ENCODE results near the gene TMEM9B. TPM values are rescaled to one million over a fixed set of nuclear protein-coding genes. Genes with fewer than 3 reads are reported as not detected.
A peak's percentile ranks its signal among the peaks of the same experiment; 100 is the strongest.

TMEM9B gene
- total and polyA plus RNA-seq, 4 experiments from 2014 or later: 36.8 to 164 (median 68.2) TPM

GRCh38 chr11:9004183-9004926 is 40.1 kb upstream of the TMEM9B start:
- Mint-ChIP-seq H3K4me3 (peak overlapping the region; percentile 52 to 81 (median 75)), H3K27ac (peak overlapping the region in 6 of 7 donors; percentile 4 to 77 (median 34)), H3K4me1 (peaks cover 12 to 28% (median 18%) of the 10 kb centered on the region in 4 donors), H3K9me3 (peaks cover 0 to 2% (median 0%) of the 10 kb centered on the region in 8 donors), H3K27me3 (peaks cover 6 to 18% of the 10 kb centered on the region in 2 donors), H3K36me3 (no peaks in the 10 kb centered on the region)
- H3K27me3 ChIP-seq (ENCODE audit: insufficient read depth, low read length): peaks cover 19% of the 10 kb centered on the region
- peak overlapping the region in 1 of 2 donors; percentile 41 for H3K4me3 ChIP-seq (ENCODE audit: low read length in 2 of 2)
- intact Hi-C loops (cut with micrococcal nuclease): loop anchor here (1.0 to 5.0 kb wide), 3 partner anchors 40 to 308 kb away; partner anchors contain the start of genes AKIP1, TMEM41B and TMEM9B
- ChIA-PET POLR2A (ENCODE audit: partially characterized antibody) (interaction anchor here (0.7 to 2.9 kb wide), 3 partner anchors 40 to 457 kb away, joined by 3 to 14 read pairs (median 3); partner anchors contain the start of genes TMEM9B and ZNF143), CTCF (ENCODE audit: partially characterized antibody) (interaction anchor here (1.0 to 3.9 kb wide), 3 partner anchors 9 to 11 kb away, joined by 3 to 39 read pairs (median 7); no protein-coding TSS in a partner anchor)
- peak in 2 of 5 donors; percentile 20 to 57 for DNase-seq
- no peaks in the 10 kb centered on the region for H3K36me3 ChIP-seq (ENCODE audit: insufficient read depth, low read length)
- no peaks in the 10 kb centered on the region for H3K9me3 ChIP-seq (ENCODE audit: control insufficient read depth in 1 of 2, low read length in 2 of 2)
- H3K27ac ChIP-seq (ENCODE audit: low read depth, low read length): no peak overlapping the region
- H3K4me1 ChIP-seq (ENCODE audit: insufficient read depth, low read length): peaks cover 16% of the 10 kb centered on the region

- H3K9me3 ChIP-seq (ENCODE audit: control insufficient read depth in 1 of 2, low read length in 2 of 2): no peaks in the 10 kb centered on the region
- POLR2A ChIA-PET (ENCODE audit: partially characterized antibody): interaction anchor here (0.6 to 2.9 kb wide), 4 partner anchors 12 to 457 kb away, joined by 3 to 14 read pairs (median 3); partner anchors contain the start of genes TMEM9B and ZNF143
These were observed 39.4 kb upstream of the TMEM9B start, which contains the start of gene NRIP3 for GRCh38 chr11:9003573-9004182. Gene NRIP3, minus strand, starts transcription at chr11:9004001. Its CDS starts 66 bp downstream, at chr11:9003935.

GRCh38 chr11:9002920-9003572 is 38.8 kb upstream of the TMEM9B start:
- ChIA-PET POLR2A (ENCODE audit: partially characterized antibody) (interaction anchor here (0.6 to 2.9 kb wide), 4 partner anchors 13 to 458 kb away, joined by 3 to 14 read pairs (median 3); partner anchors contain the start of genes TMEM9B and ZNF143), CTCF (ENCODE audit: partially characterized antibody) (interaction anchor here (1.0 to 1.9 kb wide), 6 partner anchors 11 to 134 kb away, joined by 3 to 7 read pairs (median 4); no protein-coding TSS in a partner anchor)
- Mint-ChIP-seq H3K9me3 (peaks cover 0 to 1% (median 0%) of the 10 kb centered on the region in 8 donors), H3K36me3 (no peaks in the 10 kb centered on the region), H3K4me1 (peaks cover 12 to 28% (median 18%) of the 10 kb centered on the region in 4 donors), H3K4me3 (peak overlapping the region; percentile 79 to 91 (median 86)), H3K27me3 (peaks cover 14 to 25% of the 10 kb centered on the region in 2 donors), H3K27ac (peak overlapping the region; percentile 54 to 87 (median 79))
- no peaks in the 10 kb centered on the region for H3K9me3 ChIP-seq (ENCODE audit: control insufficient read depth in 1 of 2, low read length in 2 of 2)
- no peaks in the 10 kb centered on the region for H3K36me3 ChIP-seq (ENCODE audit: insufficient read depth, low read length)
- peaks cover 16% of the 10 kb centered on the region for H3K4me1 ChIP-seq (ENCODE audit: insufficient read depth, low read length)
- H3K27ac ChIP-seq (ENCODE audit: low read depth, low read length): no peak overlapping the region
- H3K4me3 ChIP-seq (ENCODE audit: low read length in 2 of 2): peak overlapping the region; percentile 30 to 41
- peaks cover 19% of the 10 kb centered on the region for H3K27me3 ChIP-seq (ENCODE audit: insufficient read depth, low read length)
- intact Hi-C loops (cut with micrococcal nuclease): loop anchor here (5.0 kb wide), 2 partner anchors 91 to 309 kb away; partner anchors contain the start of genes AKIP1 and TMEM41B
- DNase-seq: no peak

More at GRCh38 chr11:9003573-9004182, 39.4 kb upstream of the TMEM9B start, which contains the start of gene NRIP3:
- Histone ChIP-seq H3K4me3 (ENCODE audit: low read length in 2 of 2) (peak within 1 kb of the TSS; percentile 30 to 41), H3K27ac (ENCODE audit: low read depth, low read length) (no peak within 1 kb of the TSS), H3K27me3 (ENCODE audit: insufficient read depth, low read length) (peaks cover 19% of the 10 kb centered on the region), H3K36me3 (ENCODE audit: insufficient read depth, low read length) (no peaks in the 10 kb centered on the region), H3K4me1 (ENCODE audit: insufficient read depth, low read length) (peaks cover 16% of the 10 kb centered on the region)
- Mint-ChIP-seq H3K36me3 (no peaks in the 10 kb centered on the region), H3K9me3 (peaks cover 0 to 1% (median 0%) of the 10 kb centered on the region in 8 donors), H3K4me1 (peaks cover 12 to 28% (median 18%) of the 10 kb centered on the region in 4 donors), H3K4me3 (peak within 1 kb of the TSS; percentile 79 to 91 (median 86)), H3K27me3 (peaks cover 11 to 22% of the 10 kb centered on the region in 2 donors), H3K27ac (peak within 1 kb of the TSS; percentile 57 to 87 (median 79))
- CTCF ChIA-PET (ENCODE audit: partially characterized antibody): interaction anchor here (1.0 to 1.9 kb wide), 5 partner anchors 10 to 134 kb away, joined by 3 to 7 read pairs (median 5); no protein-coding TSS in a partner anchor
- peak; percentile 79 to 88 (median 82) for DNase-seq
- intact Hi-C loops (cut with micrococcal nuclease): loop anchor here (1.0 to 5.0 kb wide), 3 partner anchors 39 to 309 kb away; partner anchors contain the start of genes AKIP1, TMEM41B and TMEM9B

GRCh38 chr11:9001736-9002135 is 37.5 kb upstream of the TMEM9B start:
- ChIA-PET POLR2A (ENCODE audit: partially characterized antibody) (interaction anchor here (2.9 kb wide), 1 partner anchor 38 kb away, joined by 14 read pairs; the partner anchor contains the start of gene TMEM9B), CTCF (ENCODE audit: partially characterized antibody) (interaction anchor here (1.9 kb wide), 1 partner anchor 136 kb away, joined by 5 read pairs; no protein-coding TSS in a partner anchor)
- DNase-seq: peak in 1 of 5 donors; percentile 56
- Mint-ChIP-seq H3K4me3 (peak overlapping the region in 2 of 8 donors; percentile 59 to 79), H3K4me1 (peaks cover 12 to 28% (median 18%) of the 10 kb centered on the region in 4 donors), H3K27me3 (peaks cover 18 to 25% of the 10 kb centered on the region in 2 donors), H3K27ac (peak overlapping the region in 2 of 7 donors; percentile 15 to 39), H3K36me3 (no peaks in the 10 kb centered on the region), H3K9me3 (peaks cover 0 to 1% (median 0%) of the 10 kb centered on the region in 8 donors)
- Histone ChIP-seq H3K4me3 (ENCODE audit: low read length in 2 of 2) (no peak overlapping the region), H3K36me3 (ENCODE audit: insufficient read depth, low read length) (no peaks in the 10 kb centered on the region), H3K27me3 (ENCODE audit: insufficient read depth, low read length) (peaks cover 19% of the 10 kb centered on the region), H3K4me1 (ENCODE audit: insufficient read depth, low read length) (peaks cover 16% of the 10 kb centered on the region), H3K9me3 (ENCODE audit: control insufficient read depth in 1 of 2, low read length in 2 of 2) (no peaks in the 10 kb centered on the region), H3K27ac (ENCODE audit: low read depth, low read length) (no peak overlapping the region)
- intact Hi-C loops (cut with micrococcal nuclease): loop anchor here (5.0 kb wide), 2 partner anchors 89 to 311 kb away; partner anchors contain the start of genes AKIP1 and TMEM41B

- Mint-ChIP-seq H3K27me3 (peaks cover 18 to 21% of the 10 kb centered on the region in 2 donors), H3K36me3 (no peaks in the 10 kb centered on the region), H3K27ac (no peak overlapping the region), H3K9me3 (peaks cover 0 to 1% (median 0%) of the 10 kb centered on the region in 8 donors), H3K4me1 (peaks cover 6 to 13% (median 7%) of the 10 kb centered on the region in 4 donors), H3K4me3 (no peak overlapping the region)
- ChIA-PET POLR2A (ENCODE audit: partially characterized antibody) (no interaction called here), CTCF (ENCODE audit: partially characterized antibody) (interaction anchor here (8.4 kb wide), 1 partner anchor 18 kb away, joined by 44 read pairs; no protein-coding TSS in a partner anchor)
- Histone ChIP-seq H3K36me3 (ENCODE audit: insufficient read depth, low read length) (no peaks in the 10 kb centered on the region), H3K27ac (ENCODE audit: low read depth, low read length) (no peak overlapping the region), H3K27me3 (ENCODE audit: insufficient read depth, low read length) (peaks cover 19% of the 10 kb centered on the region), H3K4me1 (ENCODE audit: insufficient read depth, low read length) (peaks cover 5% of the 10 kb centered on the region), H3K4me3 (ENCODE audit: low read length in 2 of 2) (no peak overlapping the region), H3K9me3 (ENCODE audit: control insufficient read depth in 1 of 2, low read length in 2 of 2) (no peaks in the 10 kb centered on the region)
- intact Hi-C loops (cut with micrococcal nuclease): no loop called here
- DNase-seq: no peak
These were observed 33.8 kb upstream of the TMEM9B start for GRCh38 chr11:8998017-8998416.

GRCh38 chr11:8997451-8997850 is 33.2 kb upstream of the TMEM9B start:
- Mint-ChIP-seq H3K4me1 (peaks cover 2 to 9% (median 3%) of the 10 kb centered on the region in 4 donors), H3K9me3 (peaks cover 0 to 1% (median 0%) of the 10 kb centered on the region in 8 donors), H3K4me3 (no peak overlapping the region), H3K36me3 (no peaks in the 10 kb centered on the region), H3K27me3 (peaks cover 18 to 21% of the 10 kb centered on the region in 2 donors), H3K27ac (no peak overlapping the region)
- CTCF ChIA-PET (ENCODE audit: partially characterized antibody): interaction anchor here (8.4 kb wide), 1 partner anchor 19 kb away, joined by 44 read pairs; no protein-coding TSS in a partner anchor
- H3K4me1 ChIP-seq (ENCODE audit: insufficient read depth, low read length): no peaks in the 10 kb centered on the region
- H3K4me3 ChIP-seq (ENCODE audit: low read length in 2 of 2): no peak overlapping the region
- peaks cover 14% of the 10 kb centered on the region for H3K27me3 ChIP-seq (ENCODE audit: insufficient read depth, low read length)
- H3K27ac ChIP-seq (ENCODE audit: low read depth, low read length): no peak overlapping the region
- H3K36me3 ChIP-seq (ENCODE audit: insufficient read depth, low read length): no peaks in the 10 kb centered on the region
- H3K9me3 ChIP-seq (ENCODE audit: control insufficient read depth in 1 of 2, low read length in 2 of 2): no peaks in the 10 kb centered on the region
- POLR2A ChIA-PET (ENCODE audit: partially characterized antibody): no interaction called here
- intact Hi-C loops (cut with micrococcal nuclease): no loop called here
- no peak for DNase-seq
